Measurements from ENCODE around the gene LPCAT3.

DNA sequence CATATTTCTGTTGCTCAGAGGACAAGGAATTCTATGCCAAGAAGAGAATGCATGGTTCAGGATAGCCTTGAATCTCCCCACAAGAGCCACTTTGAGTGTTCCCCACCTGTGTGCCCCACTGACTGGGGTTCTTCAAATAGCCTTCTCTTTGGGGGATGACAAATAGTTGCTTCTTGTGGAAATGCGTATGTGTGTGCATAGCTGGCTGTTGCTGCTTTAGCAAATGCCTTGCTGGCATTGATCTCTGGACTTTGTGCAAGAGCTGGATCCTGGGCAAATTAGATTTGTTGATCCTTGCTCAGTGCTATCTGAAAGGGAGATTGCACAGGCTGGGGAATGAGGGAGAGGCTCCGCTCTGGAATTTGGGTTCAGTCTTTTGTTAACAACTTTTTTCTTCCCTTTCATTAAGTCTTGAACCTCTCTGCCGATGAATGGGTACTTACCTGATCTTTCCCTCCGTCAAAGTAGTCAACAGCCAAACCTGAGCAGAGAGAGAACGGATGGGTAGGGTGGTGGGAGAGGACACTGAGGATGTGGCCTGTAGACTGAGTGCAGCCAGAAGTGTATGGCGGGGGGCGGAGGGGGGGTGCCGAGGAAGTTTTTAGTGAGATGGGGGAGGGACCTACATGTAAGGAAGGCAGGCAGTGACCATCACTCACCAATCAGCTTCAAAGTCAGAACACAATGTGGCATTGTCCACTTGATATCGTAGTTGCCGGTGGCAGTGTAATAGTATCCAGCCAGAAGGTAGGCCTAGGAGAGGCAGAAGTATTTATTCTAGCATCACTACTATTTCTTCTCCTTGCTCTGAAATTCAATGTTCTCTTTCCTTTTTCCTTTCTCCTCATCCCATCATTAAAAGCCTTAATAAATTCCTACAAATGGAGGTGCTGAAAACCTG, 36.9 kb downstream of the LPCAT3 start:
- TF ChIP-seq POLR2A (IDR thresholded peaks at IDR 0.05; ENCODE audit: low read length) (no peak), GATA1 (IDR thresholded peaks at IDR 0.05; ENCODE audit: low read depth, low read length) (no peak)
